ENCODE data around the gene ATN1.

Gene ATN1

DNA sequence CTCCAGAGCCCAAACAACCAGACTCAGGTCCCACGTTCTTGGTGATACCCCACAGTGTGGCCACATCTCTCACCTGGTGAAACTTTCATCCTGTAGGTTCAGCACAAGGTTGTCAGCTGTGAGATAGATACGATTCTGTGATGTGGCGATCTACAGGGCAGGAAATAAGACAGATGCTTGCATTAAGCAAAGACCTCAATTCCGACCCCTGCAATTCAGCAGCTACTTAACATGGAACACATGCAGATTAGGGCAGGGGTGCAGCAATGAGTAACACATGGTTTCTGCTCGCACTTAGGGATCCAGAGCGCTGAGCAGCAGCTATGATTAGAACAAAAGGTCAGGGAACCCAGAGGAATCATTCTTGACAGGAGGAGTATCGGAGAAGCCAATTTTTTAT, 38.6 kb downstream of the ATN1 start:
- H3K4me2 ChIP-seq (ENCODE audit: low read length) = no peak overlapping the region
- H3K79me2 ChIP-seq (ENCODE audit: control insufficient read depth, low read length) = peaks cover 35% of the 10 kb centered on the region
- no peak overlapping the region for H3K27ac ChIP-seq (ENCODE audit: low read depth, low read length)
- TF ChIP-seq EZH2phosphoT487 (IDR thresholded peaks at IDR 0.05; ENCODE audit: borderline replicate concordance, low read length) = no peak
- TF ChIP-seq, protein P1, sequence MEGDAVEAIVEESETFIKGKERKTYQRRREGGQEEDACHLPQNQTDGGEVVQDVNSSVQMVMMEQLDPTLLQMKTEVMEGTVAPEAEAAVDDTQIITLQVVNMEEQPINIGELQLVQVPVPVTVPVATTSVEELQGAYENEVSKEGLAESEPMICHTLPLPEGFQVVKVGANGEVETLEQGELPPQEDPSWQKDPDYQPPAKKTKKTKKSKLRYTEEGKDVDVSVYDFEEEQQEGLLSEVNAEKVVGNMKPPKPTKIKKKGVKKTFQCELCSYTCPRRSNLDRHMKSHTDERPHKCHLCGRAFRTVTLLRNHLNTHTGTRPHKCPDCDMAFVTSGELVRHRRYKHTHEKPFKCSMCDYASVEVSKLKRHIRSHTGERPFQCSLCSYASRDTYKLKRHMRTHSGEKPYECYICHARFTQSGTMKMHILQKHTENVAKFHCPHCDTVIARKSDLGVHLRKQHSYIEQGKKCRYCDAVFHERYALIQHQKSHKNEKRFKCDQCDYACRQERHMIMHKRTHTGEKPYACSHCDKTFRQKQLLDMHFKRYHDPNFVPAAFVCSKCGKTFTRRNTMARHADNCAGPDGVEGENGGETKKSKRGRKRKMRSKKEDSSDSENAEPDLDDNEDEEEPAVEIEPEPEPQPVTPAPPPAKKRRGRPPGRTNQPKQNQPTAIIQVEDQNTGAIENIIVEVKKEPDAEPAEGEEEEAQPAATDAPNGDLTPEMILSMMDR (IDR thresholded peaks at IDR 0.05; ENCODE audit: low read depth, low read length, poor library complexity, severe bottlenecking) = no peak
- no peaks in the 10 kb centered on the region for H3K9me3 ChIP-seq (ENCODE audit: control insufficient read depth, insufficient read depth, low read length)
- no peak overlapping the region for H3K4me3 ChIP-seq (ENCODE audit: low read length)
- no peaks in the 10 kb centered on the region for H3K9me2 ChIP-seq (replicated peaks; ENCODE audit: control insufficient read depth, low read length)
- peaks cover 16% of the 10 kb centered on the region; the same call in 1 of the 2 replicates for H4K20me1 ChIP-seq (ENCODE audit: control insufficient read depth, insufficient read depth, low read depth, low read length)
- H3F3A ChIP-seq (ENCODE audit: control insufficient read depth, insufficient read depth) = peaks cover 39% of the 10 kb centered on the region
- peaks cover 39% of the 10 kb centered on the region for H3K4me1 ChIP-seq (ENCODE audit: control insufficient read depth, low read length)
- H3K27me3 ChIP-seq (ENCODE audit: control insufficient read depth, low read length) = peaks cover 13% of the 10 kb centered on the region
- H3K36me3 ChIP-seq (ENCODE audit: control insufficient read depth, low read length) = peaks cover 67% of the 10 kb centered on the region

GRCh38 chr12:6967651-6968100, 39.9 kb downstream of the ATN1 start:
- H3K27ac ChIP-seq (ENCODE audit: low read depth, low read length) = no peak overlapping the region
- H3K9me2 ChIP-seq (replicated peaks; ENCODE audit: control insufficient read depth, low read length) = no peaks in the 10 kb centered on the region
- H3K9me3 ChIP-seq (ENCODE audit: control insufficient read depth, insufficient read depth, low read length) = no peaks in the 10 kb centered on the region
- peaks cover 16% of the 10 kb centered on the region; the same call in 1 of the 2 replicates for H4K20me1 ChIP-seq (ENCODE audit: control insufficient read depth, insufficient read depth, low read depth, low read length)
- no peak overlapping the region for H3K4me3 ChIP-seq (ENCODE audit: low read length)
- no peak for TF ChIP-seq EZH2phosphoT487 (IDR thresholded peaks at IDR 0.05; ENCODE audit: borderline replicate concordance, low read length)
- H3K79me2 ChIP-seq (ENCODE audit: control insufficient read depth, low read length) = peaks cover 48% of the 10 kb centered on the region
- peaks cover 80% of the 10 kb centered on the region for H3K36me3 ChIP-seq (ENCODE audit: control insufficient read depth, low read length)
- 0 out of 2 replicates have a peak, but pooled peaks cover 2% of the 10 kb centered on the region for H3K27me3 ChIP-seq (ENCODE audit: control insufficient read depth, low read length)
- H3K4me1 ChIP-seq (ENCODE audit: control insufficient read depth, low read length) = peaks cover 38% of the 10 kb centered on the region
- H3F3A ChIP-seq (ENCODE audit: control insufficient read depth, insufficient read depth) = peaks cover 41% of the 10 kb centered on the region
- H3K4me2 ChIP-seq (ENCODE audit: low read length) = no peak overlapping the region

GRCh38 chr12:6968426-6968825, 40.7 kb downstream of the ATN1 start:
- H3K9me3 ChIP-seq (ENCODE audit: control insufficient read depth, insufficient read depth, low read length) = no peaks in the 10 kb centered on the region
- H3K27me3 ChIP-seq (ENCODE audit: control insufficient read depth, low read length) = no peaks in the 10 kb centered on the region
- peaks cover 16% of the 10 kb centered on the region; the same call in 1 of the 2 replicates for H4K20me1 ChIP-seq (ENCODE audit: control insufficient read depth, insufficient read depth, low read depth, low read length)
- peaks cover 87% of the 10 kb centered on the region for H3K36me3 ChIP-seq (ENCODE audit: control insufficient read depth, low read length)
- peaks cover 44% of the 10 kb centered on the region for H3K4me1 ChIP-seq (ENCODE audit: control insufficient read depth, low read length)
- TF ChIP-seq, protein P1 (IDR thresholded peaks at IDR 0.05; ENCODE audit: low read depth, low read length, poor library complexity, severe bottlenecking) = no peak
- no peak for TF ChIP-seq EZH2phosphoT487 (IDR thresholded peaks at IDR 0.05; ENCODE audit: borderline replicate concordance, low read length)
- no peaks in the 10 kb centered on the region for H3K9me2 ChIP-seq (replicated peaks; ENCODE audit: control insufficient read depth, low read length)
- peak overlapping the region; percentile 95 for H3K4me2 ChIP-seq (ENCODE audit: low read length)
- H3K4me3 ChIP-seq (ENCODE audit: low read length) = peak overlapping the region; percentile 99; the same call in 1 of the 2 replicates
- H3K79me2 ChIP-seq (ENCODE audit: control insufficient read depth, low read length) = peaks cover 56% of the 10 kb centered on the region
- H3K27ac ChIP-seq (ENCODE audit: low read depth, low read length) = no peak overlapping the region
- H3F3A ChIP-seq (ENCODE audit: control insufficient read depth, insufficient read depth) = peaks cover 41% of the 10 kb centered on the region

- H3F3A ChIP-seq (ENCODE audit: control insufficient read depth, insufficient read depth) = peaks cover 33% of the 10 kb centered on the region
- peak overlapping the region; percentile 50 for H3K27ac ChIP-seq (ENCODE audit: low read depth, low read length)
- peaks cover 90% of the 10 kb centered on the region for H3K36me3 ChIP-seq (ENCODE audit: control insufficient read depth, low read length)
- H3K79me2 ChIP-seq (ENCODE audit: control insufficient read depth, low read length) = peaks cover 68% of the 10 kb centered on the region
- TF ChIP-seq EZH2phosphoT487 (IDR thresholded peaks at IDR 0.05; ENCODE audit: borderline replicate concordance, low read length) = no peak
- TF ChIP-seq, protein P1 (IDR thresholded peaks at IDR 0.05; ENCODE audit: low read depth, low read length, poor library complexity, severe bottlenecking) = no peak
- no peaks in the 10 kb centered on the region for H3K9me3 ChIP-seq (ENCODE audit: control insufficient read depth, insufficient read depth, low read length)
- H3K4me3 ChIP-seq (ENCODE audit: low read length) = peak overlapping the region; percentile 99
- peak overlapping the region; percentile 95 for H3K4me2 ChIP-seq (ENCODE audit: low read length)
- no peaks in the 10 kb centered on the region for H3K9me2 ChIP-seq (replicated peaks; ENCODE audit: control insufficient read depth, low read length)
- no peaks in the 10 kb centered on the region for H3K27me3 ChIP-seq (ENCODE audit: control insufficient read depth, low read length)
- peaks cover 38% of the 10 kb centered on the region for H3K4me1 ChIP-seq (ENCODE audit: control insufficient read depth, low read length)
- H4K20me1 ChIP-seq (ENCODE audit: control insufficient read depth, insufficient read depth, low read depth, low read length) = peaks cover 16% of the 10 kb centered on the region; the same call in 1 of the 2 replicates
Observed at GRCh38 chr12:6970096-6970527, 42.4 kb downstream of the ATN1 start.

Measured in DOHH2 (cell line).